ENCODE data around the gene RFX1. TPM values are rescaled to one million over a fixed set of nuclear protein-coding genes. Genes with fewer than 3 reads are reported as not detected.

Gene RFX1
- total and polyA plus RNA-seq, 8 donors = 9.1 to 17.4 (median 13.5) TPM

DNA sequence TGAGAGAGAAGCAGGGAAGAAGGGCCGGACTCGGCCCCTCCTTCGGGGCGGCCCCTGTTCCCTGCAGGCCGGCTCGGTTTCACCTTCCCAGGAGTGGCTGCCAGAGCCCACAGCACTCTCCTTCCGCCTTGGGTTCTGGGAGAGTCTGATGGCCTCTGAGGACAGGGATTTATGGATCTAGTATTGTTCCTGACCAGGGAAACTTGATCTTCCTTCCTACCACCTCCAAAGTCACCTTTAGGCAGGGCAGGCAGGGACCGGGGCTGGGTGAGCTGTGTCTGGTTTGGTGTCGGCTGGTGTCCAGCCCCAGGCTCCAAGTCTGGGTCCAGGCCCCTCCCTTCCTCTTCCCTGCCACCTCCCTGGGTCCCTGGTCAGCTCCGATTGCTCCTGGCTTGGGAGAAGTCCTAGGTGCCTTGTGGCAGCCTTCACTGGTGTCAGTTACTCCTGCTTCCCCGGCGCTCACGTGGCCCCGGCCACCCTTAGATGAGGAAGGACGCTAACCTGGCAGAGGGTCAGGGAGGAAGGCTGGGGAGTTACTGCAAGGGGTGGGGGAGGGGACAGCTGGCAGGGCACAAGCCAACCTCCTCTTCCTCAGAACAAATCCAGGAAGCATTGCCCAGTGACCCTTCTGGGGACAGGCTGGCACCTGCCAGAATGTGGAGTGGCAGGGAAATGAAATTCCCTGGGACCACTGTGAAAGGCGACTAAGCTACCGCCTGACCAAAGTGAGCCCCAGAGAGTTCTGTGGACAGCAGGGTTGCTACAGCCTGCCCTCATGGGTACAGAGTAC is 18.8 kb downstream of the RFX1 start:
- intact Hi-C loops (cut with DNase I) = no loop called here
- no peak for TF ChIP-seq CTCF (IDR thresholded peaks at IDR 0.05)
- DNase-seq (peak in 2 of 4 donors; percentile 83 to 91), ATAC-seq (peak; percentile 46)
- no peaks in the 10 kb centered on the region for H3K27me3 ChIP-seq
- H3K36me3 ChIP-seq = peaks cover 6 to 36% of the 10 kb centered on the region in 2 donors
- no peaks in the 10 kb centered on the region for H3K9me3 ChIP-seq
- H3K27ac ChIP-seq = peak overlapping the region; percentile 93 to 96
- peaks cover 25 to 43% of the 10 kb centered on the region in 2 donors for H3K4me1 ChIP-seq
- H3K4me3 ChIP-seq = peak overlapping the region in 1 of 2 donors; percentile 5

DNA sequence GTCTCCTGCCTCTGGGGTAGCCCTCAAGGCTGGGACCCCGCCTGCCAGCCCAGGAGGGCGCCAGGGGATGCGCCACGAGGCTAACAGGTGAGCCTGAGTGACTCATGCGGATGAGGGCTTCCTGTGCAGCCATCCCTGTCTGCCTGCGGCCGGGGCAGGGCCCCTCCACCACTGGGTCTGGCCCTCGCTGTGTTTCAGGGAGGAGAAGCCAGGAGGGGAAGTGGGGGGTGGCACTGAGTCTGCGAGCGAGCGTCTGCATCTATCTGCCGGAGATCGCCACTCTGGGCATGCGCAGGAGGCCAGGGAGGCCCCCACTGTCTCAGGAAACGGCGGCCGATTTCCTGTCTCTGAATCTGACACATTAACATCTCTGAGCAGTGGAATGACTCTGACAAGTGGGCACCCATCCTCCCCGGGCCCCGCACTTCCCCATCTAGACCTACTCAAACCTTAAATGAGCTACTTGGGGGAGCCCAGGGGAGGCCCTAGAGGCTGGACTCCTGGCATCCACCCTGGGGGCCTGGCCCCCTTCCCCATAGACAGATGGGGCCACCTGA is 19.7 kb downstream of the RFX1 start:
- peak; percentile 31 to 94 (median 88) for DNase-seq
- TF ChIP-seq CTCF (IDR thresholded peaks at IDR 0.05) = no peak
- peaks cover 0 to 37% of the 10 kb centered on the region in 2 donors for H3K36me3 ChIP-seq
- H3K27me3 ChIP-seq = no peaks in the 10 kb centered on the region
- intact Hi-C loops (cut with DNase I) = no loop called here
- peak overlapping the region; percentile 93 to 96 for H3K27ac ChIP-seq
- H3K4me1 ChIP-seq = peaks cover 25 to 43% of the 10 kb centered on the region in 2 donors
- H3K4me3 ChIP-seq = peak overlapping the region in 1 of 2 donors; percentile 5
- no peaks in the 10 kb centered on the region for H3K9me3 ChIP-seq
- peak; percentile 56 for ATAC-seq

- Histone ChIP-seq H3K27ac (peak overlapping the region; percentile 93 to 96), H3K27me3 (no peaks in the 10 kb centered on the region), H3K4me3 (no peak overlapping the region), H3K36me3 (peaks cover 0 to 33% of the 10 kb centered on the region in 2 donors), H3K4me1 (peaks cover 25 to 43% of the 10 kb centered on the region in 2 donors), H3K9me3 (no peaks in the 10 kb centered on the region)
- intact Hi-C loops (cut with DNase I) = no loop called here
- peak; percentile 1 for ATAC-seq
- no peak for DNase-seq
- TF ChIP-seq CTCF (IDR thresholded peaks at IDR 0.05) = no peak
Observed at GRCh38 chr19:13985771-13986347, 20.3 kb downstream of the RFX1 start.

GRCh38 chr19:13984875-13985741 is 21.0 kb downstream of the RFX1 start:
- Histone ChIP-seq H3K27me3 (no peaks in the 10 kb centered on the region), H3K4me1 (peaks cover 25 to 43% of the 10 kb centered on the region in 2 donors), H3K27ac (peak overlapping the region; percentile 93 to 96), H3K4me3 (no peak overlapping the region), H3K36me3 (peaks cover 0 to 29% of the 10 kb centered on the region in 2 donors), H3K9me3 (no peaks in the 10 kb centered on the region)
- intact Hi-C loops (cut with DNase I) = no loop called here
- DNase-seq (peak in 2 of 4 donors; percentile 82 to 87), ATAC-seq (peak; percentile 60)
- no peak for TF ChIP-seq CTCF (IDR thresholded peaks at IDR 0.05)

Data from left lung (tissue), 10 donors.